NCI-H2171 treated with DMSO at 0.1 percent for 48 hours (cell line): ENCODE results near the gene AMPD2.
"Not testable (repeated sequence)": the region's sequence is repeated elsewhere in the genome, so short reads cannot be mapped to it uniquely, and the experiment has no call there.

Source experiments
- DNase-seq: peaks from one replicate; lab custom pipeline; 2025; lab: John Stamatoyannopoulos, UW

The AMPD2 gene

DNA sequence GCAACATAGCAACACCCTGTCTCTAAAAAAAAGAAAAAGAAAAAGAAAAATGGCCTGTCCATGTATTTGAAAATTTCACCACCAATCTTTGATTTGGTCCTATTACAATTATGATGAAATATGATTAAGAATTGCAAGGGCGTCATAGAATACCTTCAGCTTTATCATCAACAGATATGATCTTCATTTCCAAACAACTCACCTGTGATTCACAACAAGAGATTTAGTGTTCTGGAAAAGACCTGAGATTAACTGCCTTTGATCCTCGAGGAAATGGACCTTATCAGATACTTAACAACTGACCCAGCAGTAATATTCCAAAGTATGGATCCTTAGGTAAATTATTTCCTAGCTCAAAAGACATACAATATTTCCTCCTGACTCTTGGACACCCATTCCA lies 32.8 kb downstream of the AMPD2 start:
- no peak for DNase-seq

GRCh38 chr1:109653306-109653705 lies 33.7 kb downstream of the AMPD2 start:
- DNase-seq = no peak

- no peak for DNase-seq
Observed at GRCh38 chr1:109654519-109654918, 34.9 kb downstream of the AMPD2 start.

DNA sequence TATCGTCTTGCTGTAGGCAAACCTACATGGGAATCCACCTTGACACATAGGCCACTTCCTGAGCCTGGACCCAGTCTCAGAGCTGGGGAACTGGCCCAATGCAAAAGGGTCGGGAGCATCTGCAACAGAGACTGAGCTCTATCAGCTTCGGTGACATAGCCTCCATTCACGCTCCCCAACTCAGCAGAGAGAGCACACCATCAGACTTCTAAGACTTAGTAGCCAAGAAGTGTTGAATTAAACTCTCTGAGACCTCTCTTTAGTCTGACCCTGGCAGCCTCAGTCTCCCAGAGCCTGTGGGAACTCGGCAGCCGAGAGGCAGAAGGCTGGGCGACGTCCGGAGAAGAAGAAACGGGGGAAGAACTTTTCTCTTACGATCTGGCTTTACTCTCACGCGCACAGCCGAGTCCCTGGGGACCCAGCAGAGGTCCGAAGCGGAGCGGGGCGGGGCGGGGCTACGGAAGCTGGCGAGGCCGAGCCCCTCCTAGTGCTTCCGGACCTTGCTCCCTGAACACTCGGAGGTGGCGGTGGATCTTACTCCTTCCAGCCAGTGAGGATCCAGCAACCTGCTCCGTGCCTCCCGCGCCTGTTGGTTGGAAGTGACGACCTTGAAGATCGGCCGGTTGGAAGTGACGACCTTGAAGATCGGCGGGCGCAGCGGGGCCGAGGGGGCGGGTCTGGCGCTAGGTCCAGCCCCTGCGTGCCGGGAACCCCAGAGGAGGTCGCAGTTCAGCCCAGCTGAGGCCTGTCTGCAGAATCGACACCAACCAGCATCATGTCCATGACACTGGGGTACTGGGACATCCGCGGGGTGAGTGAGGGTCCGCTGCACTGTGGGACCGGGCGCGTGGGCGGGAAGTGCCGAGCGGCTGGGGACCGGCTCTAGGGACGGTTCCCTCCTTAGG lies 36.2 kb downstream of the AMPD2 start, which contains the start of gene GSTM4:
GSTM4 (plus strand) TSS at position 485 of the 905 bp plus-strand sequence; CDS start at position 776, 291 bp downstream.
- DNase-seq = no peak

DNA sequence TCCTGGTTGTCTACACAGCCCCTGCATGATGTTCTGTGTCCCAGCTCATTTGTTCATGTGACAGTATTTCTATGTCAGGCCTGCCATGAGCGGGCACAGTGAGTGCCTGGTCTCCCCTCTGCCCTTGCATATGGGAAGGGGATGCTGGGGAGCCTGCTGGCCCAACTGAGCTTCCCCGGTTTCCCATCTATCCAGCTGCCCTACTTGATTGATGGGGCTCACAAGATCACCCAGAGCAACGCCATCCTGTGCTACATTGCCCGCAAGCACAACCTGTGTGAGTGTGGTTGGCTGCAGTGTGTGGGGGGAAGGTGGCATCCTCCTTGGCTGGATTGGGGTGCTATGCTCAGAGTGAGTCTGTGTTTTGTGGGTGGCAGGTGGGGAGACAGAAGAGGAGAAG lies 37.8 kb downstream of the AMPD2 start:
- DNase-seq = no peak

DNA sequence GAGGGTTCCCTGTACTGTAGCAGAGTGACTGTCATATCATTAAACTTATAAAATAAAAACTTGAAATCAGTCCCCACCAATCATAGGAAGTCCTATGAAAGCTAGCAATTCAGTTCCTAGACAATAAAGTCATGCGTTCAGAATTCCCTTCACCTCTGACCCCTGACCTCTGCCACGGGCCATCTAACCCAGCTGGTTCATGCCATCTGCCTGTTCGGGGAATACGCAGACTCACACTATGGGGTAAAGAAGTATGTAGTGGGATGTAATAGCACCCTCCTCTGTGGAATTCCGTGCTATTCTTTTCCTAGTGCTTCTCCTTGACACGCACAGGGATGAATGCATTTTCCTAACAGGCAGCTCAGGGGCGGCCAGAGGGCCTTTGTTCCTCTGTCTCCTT lies 38.3 kb downstream of the AMPD2 start:
- DNase-seq = no peak

DNA sequence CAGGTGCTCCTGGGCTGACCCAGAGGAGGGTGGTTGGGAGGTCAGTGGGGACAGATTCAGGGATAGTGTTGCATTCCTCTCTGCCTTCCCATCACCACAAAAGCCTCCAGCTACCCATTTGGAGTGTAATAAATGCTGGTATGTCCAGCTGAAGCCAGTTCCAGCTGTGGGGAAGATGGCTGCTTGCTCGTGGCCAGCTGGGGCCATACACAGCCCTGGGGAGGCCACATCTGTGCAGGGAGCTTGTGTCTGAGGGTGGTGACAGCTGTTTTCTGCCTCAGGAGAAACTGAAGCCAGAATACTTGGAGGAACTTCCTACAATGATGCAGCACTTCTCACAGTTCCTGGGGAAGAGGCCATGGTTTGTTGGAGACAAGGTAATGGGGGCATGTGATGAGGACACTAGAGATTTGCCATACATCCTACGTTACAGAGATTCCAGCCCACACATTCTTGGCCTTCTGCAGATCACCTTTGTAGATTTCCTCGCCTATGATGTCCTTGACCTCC lies 39.0 kb downstream of the AMPD2 start:
- no peak for DNase-seq

- no peak for DNase-seq
Observed at GRCh38 chr1:109659145-109659544, 39.5 kb downstream of the AMPD2 start.

DNA sequence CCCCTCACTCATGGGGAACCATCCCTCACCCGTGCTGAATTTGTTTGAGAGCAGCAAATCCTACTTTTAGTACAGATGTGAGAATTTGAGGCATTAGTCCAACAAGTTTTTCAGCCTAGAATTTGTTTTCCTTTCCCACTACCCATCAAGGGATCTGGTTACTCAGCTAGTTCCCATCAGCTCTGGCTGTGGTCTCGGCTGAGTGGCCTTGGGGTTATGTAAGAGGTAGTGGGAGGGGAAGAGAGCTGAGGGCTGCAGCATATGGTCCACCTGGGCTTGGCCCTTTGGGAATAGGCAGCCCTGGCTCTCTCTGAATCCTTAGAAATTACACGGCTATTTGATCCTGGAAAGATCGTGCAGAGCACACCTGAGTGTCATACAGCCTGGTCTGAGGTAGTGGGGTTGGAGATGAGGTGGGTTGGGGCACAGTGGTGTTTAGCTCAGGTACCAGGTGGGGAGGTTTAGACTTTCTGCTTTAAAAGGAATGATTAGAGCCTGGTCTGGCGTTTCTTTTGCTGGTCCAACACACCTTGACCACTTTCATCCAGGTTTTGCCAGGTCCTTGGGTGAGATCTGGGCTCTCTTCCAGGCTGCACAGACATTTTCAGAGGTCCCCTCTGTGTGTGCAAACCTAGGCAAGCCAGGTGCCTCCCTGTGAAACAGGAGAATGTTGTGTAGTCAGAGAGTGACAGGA lies 40.5 kb downstream of the AMPD2 start:
- DNase-seq = peak; percentile 98

GRCh38 chr1:109660691-109661026 lies 41.0 kb downstream of the AMPD2 start:
- not testable (repeated sequence) for DNase-seq

DNA sequence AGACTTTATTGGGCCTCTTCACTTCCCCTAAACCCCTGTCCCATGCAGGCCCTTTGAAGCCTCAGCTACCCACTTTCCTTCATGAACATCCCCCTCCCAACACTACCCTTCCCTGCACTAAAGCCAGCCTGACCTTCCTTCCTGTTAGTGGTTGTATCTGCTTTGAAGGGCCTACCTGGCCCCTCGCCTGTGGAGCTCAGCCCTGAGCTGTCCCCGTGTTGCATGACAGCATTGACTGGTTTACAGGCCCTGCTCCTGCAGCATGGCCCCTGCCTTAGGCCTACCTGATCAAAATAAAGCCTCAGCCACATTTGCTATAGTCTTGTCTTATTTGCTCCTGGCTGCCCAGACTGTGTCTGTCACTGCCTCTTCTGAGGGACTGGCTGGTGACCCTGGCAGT lies 41.8 kb downstream of the AMPD2 start:
- DNase-seq = no peak

DNA sequence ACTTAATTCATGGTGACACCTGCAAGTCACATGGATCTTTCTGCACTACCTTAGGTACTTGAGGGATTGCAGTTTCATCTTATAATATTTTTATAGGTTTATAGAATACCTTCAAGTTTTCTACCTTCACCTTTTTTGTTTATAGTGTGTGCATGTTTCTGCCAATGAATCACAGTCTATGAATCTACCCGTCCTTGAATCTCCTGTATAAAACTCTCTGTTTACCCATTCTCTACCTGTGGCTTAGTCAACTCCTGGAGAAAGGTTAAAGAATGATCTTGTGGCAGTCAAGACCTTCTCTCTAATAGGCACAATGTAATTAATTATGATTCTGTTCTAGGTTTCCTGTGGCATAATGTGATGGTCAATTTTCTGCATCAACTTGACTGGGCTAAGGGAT lies 45.0 kb downstream of the AMPD2 start:
- no peak for DNase-seq

DNA sequence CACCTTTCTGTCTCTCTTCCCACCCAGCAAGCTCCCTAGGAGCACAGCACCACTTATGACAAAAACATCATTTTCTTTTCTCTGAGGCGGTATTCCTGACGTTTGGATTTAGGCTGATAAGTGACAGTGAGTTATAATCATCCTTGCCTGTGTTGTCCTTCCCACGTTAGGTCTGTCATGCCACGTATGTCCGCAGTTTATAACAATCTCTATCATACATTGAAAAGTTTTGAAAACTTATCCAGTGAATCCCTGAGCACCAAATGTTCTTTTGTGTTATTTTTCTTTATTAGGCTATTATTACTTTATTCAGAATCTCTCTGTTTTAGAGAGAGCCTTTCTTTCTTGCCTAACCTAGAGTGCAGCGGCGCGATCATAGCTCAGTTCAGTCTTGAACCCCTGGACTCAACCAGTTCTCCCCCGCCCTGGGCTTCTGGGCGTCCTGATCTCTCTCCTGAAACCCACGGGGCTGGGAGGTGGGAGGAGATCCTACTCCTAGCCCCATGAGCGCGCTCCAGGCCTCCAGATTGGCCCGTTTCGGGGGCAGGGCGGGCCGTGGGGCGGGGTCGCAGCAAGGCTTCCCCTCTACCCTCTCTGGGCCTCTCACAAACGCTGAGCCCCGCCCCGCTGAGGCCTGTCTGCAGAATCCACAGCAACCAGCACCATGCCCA lies 48.0 kb downstream of the AMPD2 start, which contains the start of gene GSTM2:
GSTM2 (plus strand) TSS at position 606 of the 671 bp plus-strand sequence; CDS start at position 665, 59 bp downstream.
- DNase-seq = peak; percentile 81

- DNase-seq = no peak
Observed at GRCh38 chr1:109668123-109668775, 48.6 kb downstream of the AMPD2 start.

DNA sequence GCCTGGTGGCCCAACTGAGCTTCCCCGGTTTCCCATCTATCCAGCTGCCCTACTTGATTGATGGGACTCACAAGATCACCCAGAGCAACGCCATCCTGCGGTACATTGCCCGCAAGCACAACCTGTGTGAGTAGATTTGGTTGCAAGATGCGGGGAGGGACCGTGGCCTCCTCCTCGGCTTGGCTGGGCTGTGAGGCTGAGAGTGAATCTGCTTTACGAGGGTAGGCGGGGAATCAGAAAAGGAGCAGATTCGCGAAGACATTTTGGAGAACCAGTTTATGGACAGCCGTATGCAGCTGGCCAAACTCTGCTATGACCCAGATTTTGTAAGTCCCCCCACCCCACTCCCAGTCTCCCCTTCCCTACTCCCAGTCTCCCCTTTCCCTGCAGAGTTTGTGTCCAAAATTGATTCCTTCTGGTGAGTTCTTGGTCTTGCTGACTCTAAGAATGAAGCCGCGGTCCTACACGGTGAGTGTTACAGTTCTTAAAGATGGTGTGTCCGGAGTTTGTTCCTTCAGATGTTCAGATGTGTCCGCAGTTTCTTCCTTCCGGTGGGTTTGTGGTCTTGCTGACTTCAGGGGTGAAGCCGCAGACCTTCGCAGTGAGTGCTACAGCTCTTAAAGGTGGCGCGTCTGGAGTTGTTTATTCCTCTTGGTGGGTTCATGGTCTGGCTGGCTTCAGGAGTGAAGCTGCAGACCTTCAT lies 49.8 kb downstream of the AMPD2 start:
- DNase-seq = no peak

GRCh38 chr1:109669949-109670302 lies 50.3 kb downstream of the AMPD2 start:
- DNase-seq = not testable (repeated sequence)

DNA sequence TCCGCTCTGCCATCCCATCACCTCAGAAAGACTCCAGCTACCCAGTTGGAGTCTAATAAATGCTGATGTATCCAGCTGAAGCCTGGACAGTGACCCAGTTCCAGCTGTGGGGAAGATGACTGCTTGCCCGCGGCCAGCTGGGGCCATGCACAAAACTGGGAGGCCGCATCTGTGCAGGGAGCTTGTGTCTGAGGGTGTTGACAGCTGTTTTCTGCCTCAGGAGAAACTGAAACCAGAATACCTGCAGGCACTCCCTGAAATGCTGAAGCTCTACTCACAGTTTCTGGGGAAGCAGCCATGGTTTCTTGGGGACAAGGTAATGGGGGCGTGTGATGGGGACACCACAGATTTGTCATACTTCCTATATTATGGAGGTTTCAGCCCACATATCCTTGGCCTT lies 51.4 kb downstream of the AMPD2 start:
- peak; percentile 18 for DNase-seq

DNA sequence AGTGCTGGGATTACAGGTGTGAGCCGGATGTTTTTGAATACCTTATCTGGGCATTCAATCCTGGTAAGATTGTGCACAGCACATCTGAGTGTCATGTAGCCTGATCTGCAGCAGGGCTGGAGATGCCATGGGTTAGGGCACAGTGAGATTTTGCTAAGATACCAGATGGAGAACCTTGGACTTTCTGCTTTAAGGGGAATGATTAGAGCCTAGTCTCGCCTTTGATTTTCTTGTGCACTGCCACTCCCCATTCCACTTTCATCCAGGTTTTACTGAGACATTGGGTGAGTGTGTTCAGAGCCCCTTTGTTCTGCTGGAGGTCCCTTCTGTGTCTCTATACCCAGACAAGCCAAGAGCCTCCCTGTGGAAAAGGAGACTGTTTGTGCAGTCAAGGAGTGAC lies 54.2 kb downstream of the AMPD2 start:
- DNase-seq = not testable (repeated sequence)

DNA sequence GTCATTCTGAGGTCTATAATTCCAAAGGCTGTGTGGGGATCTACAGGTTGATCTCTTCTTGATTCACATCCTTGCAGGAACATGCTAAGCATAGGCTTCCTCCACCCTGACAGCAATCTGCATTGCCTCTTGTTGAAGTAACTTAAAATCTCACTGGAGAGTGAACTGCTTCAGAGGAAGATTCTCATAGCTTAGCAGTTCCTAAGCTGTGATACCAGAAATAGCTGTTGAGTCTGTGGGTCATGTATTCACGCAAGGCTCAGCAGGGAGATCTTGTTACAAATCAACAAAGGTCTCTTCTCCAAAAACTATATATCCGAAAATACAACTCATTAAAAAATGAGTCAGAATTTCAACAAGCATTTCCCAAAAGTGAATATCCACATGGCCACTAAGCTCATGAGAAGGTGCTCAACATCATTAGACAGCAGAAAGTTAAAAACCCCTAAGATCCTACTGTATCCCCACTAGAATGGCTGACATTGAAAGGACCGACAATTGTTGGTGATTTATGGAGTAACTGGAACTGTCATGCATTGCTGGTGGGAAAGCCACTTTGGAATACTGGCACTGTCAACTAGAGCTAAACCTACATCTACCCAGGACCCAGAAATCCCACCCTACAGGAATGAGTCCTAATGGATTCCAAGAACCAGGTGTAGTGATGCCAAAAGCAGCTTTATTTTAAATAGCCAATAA lies 57.2 kb downstream of the AMPD2 start:
- not testable (repeated sequence) for DNase-seq

DNA sequence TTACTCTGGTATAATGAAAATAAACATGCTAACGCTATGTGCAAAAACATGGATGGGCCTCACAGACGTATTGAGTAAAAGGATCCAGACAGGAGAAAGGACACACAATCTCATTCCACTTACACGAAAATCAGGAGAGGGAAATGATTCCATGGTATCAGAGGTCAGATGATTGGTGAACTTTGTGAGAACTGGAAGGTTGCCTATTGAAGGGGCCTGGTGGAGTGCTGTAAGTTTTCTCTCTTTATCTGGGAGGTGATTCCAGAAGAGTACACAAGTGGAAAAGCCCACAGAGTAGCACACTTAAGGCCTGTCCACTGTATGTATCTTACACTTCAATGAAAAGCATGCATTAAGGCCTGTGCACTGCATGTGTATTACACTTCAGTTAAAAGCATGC lies 57.8 kb downstream of the AMPD2 start:
- DNase-seq = no peak

DNA sequence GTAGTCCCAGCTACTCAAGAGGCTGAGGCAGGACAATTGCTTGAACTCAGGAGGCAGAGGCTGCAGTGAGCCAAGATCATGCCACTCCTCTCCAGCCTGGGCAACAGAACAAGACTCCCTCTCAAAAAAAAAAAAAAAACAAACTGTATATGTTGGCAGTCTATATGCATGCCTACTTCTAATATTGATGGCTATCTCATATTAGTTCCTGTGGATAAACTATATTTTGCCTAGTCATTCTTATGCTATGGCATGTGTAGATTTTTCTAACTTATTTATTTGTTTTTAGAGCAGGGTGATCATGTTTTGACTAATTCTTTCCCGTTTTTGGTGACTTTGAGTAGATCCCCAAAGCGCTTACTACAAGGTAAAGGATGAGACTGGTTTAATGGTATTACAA lies 59.0 kb downstream of the AMPD2 start:
- DNase-seq = not testable (repeated sequence)
